ENCODE measurements around the gene PANX2.

The PANX2 gene

DNA sequence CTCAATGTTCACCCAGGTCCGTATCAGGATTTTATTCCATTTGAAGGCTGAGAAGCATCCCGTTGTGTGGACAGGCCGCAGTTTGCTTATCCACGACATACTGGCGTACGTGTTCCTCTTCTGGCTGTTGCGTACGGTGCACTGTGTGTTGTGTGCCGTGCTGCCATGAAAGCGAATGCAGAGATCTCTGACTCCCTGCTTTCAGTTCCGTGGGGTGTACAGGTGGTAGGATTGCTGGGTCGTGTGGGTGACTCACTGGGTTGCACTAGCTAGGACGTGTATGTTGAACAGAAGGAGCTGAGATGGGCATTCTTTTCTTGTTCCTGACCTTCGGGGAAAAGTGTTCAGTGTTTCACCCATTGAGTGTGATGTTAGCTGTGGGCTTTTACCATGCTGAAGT, 40.6 kb downstream of the PANX2 start:
- FAIRE-seq: no peak
- DNase-seq (ENCODE audit: low spot score): no peak

DNA sequence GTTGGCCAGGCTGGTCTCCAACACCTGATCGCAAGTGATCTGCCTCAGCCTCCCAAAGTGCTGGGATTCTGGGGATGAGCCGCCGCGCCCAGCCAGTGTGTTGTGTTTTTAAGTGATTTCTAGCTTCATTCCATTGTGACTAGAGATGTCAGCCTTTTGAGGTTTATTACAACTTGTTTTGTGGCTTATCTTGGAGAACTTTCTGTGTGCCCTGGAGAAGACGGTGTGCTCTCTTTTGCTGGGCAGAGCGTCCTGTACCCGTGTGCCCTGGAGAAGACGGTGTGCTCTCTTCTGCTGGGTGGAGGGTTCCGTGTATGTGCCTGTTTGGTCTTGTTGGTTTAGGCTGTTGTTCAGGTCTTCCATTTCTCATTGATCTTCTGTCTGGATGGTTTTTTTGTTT, 42.7 kb downstream of the PANX2 start:
- DNase-seq (ENCODE audit: low spot score) (no peak), FAIRE-seq (no peak)

DNA sequence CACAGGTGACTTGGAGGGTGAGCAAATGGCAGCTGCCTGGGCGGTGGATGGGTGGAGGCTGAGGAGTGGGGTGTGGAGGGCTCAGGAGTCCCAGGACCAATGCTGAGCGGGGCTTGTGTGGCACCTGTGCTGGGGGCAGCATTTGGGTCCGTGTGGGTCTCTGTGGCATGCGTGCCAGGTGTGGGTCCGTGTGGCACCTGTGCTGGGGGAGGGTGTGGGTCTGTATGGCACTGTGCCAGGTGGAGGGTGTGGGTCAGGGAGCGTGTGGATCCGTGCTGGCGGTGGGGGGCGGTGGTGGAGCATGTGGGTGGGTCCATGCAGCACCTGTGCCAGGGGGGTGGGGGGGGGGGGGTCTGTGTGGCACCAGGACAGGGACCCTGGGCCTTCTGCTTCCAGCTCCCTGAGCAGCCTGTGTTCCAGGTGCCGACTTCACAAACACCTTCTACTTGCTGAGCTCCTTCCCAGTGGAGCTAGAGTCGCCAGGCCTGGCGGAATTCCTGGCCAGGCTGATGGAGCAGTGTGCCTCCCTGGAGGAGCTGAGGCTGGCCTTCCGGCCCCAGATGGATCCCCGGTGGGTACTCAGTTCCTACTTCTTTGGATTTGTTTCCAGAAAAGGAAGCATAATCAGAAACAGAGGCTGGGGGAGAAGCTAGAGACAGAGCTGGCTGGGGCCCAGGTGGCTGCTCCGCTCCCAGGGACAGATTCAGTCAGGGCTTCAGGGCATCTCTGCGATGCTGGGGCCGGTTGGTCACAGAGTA, 44.9 kb downstream of the PANX2 start:
- FAIRE-seq (no peak), DNase-seq (ENCODE audit: low spot score) (no peak)

DNA sequence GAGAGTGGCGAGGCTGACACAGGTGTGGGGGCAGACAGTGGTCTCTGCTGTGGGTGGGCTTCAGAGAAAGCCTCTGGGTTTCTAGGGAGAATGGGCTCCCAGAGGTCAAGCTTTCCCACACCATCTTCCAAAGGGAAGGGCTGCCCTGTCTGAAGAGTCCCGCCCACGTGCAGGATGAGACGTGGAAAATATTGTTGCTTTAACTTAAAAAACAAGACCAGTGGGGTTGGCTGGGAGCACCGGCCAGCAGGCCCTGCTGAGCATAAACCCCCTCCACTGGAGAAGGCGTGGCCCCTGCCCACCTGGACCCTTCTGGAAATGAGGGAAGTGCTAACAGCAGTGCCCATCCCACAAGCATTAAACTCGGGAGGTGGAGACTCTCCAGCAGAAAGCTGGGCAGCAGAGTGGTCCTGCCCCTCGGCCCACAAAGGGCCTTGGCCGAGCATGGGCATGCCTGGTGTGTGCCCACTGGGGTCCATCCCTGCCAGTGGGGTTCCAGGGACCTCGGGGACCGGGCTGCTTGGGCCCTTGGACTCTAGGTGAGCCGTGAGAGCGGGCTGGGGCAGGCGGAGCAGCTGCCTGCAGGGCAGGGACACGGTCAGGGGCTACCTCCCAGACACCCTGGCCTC, 45.6 kb downstream of the PANX2 start:
- FAIRE-seq: no peak
- DNase-seq (ENCODE audit: low spot score): no peak

DNA sequence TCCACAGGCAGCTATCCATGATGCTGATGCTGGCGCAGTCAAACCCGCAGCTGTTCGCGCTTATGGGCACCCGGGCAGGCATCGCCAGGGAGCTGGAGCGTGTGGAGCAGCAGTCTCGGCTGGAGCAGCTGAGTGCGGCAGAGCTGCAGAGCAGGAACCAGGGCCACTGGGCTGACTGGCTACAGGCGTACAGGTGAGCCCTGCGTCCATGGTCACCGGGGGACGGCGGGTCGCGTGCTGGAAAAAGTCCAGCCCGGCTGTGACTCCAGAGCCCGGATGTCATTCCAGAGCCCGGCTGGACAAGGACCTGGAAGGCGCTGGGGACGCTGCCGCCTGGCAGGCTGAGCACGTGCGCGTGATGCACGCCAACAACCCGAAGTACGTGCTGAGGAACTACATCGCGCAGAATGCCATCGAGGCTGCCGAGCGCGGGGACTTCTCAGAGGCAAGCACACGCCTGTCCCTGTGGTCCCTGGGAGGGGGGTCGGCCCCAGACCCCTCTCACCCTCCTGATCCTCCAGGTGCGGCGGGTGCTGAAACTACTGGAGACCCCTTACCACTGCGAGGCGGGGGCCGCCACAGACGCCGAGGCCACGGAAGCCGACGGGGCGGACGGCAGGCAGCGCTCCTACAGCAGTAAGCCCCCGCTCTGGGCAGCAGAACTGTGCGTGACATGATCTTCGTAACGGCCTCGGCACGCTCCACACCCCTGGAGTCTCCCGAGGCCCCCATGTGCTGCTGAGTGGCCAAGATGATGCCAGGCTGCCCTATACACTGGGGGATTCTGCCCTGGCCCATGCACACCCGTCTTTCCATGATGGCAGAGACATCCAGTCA, 46.4 kb downstream of the PANX2 start:
- no peak for FAIRE-seq
- no peak for DNase-seq (ENCODE audit: low spot score)

GRCh38 chr22:50217543-50218152, 47.1 kb downstream of the PANX2 start:
- FAIRE-seq (no peak), DNase-seq (ENCODE audit: low spot score) (no peak)

GRCh38 chr22:50218153-50218995, 47.8 kb downstream of the PANX2 start:
- DNase-seq (ENCODE audit: low spot score): no peak
- FAIRE-seq: no peak

- DNase-seq (ENCODE audit: low spot score): no peak
- no peak for FAIRE-seq
Observed at GRCh38 chr22:50218996-50219727, 48.6 kb downstream of the PANX2 start.

DNA sequence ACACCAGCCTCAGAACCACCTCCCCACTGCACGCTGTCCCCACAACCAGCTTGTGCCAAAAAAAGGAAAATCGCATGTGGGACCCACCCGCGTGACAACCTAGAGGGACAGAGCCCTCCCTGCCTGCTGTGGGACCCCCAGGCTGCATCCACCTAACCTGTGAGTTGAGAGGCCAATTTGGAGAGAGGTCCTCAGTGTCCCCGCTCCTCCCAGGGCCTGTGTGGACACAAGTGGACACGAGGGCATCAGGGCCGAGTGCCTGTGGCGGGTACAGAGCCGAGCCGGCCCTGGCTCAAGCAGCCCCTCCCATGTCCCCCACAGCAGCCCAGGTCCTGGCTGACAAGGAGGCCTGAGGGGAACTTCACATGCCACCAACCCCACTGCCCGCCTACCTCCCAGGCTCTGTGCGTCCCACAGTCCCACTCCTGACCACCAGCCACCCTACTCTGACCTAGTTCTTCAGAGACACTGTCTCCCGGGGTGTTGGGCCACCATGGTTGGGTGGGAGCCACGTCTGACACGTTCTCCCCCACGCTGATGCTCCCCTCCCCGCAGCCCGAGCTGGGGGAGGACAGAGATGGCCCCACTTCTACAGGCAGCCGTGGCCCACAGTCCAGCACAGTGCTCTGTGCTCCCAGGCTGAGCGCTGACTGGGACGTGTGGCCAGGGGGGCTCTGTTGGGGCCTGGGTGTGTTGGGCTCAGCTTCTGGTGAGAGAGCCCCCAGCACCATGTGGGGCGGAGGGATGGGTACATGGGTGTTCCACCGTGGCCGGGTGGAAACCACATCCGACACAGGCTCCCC, 49.5 kb downstream of the PANX2 start:
- FAIRE-seq (no peak), DNase-seq (ENCODE audit: low spot score) (no peak)

GRCh38 chr22:50220603-50221409, 50.3 kb downstream of the PANX2 start:
- DNase-seq (ENCODE audit: low spot score) (no peak), FAIRE-seq (no peak)

DNA sequence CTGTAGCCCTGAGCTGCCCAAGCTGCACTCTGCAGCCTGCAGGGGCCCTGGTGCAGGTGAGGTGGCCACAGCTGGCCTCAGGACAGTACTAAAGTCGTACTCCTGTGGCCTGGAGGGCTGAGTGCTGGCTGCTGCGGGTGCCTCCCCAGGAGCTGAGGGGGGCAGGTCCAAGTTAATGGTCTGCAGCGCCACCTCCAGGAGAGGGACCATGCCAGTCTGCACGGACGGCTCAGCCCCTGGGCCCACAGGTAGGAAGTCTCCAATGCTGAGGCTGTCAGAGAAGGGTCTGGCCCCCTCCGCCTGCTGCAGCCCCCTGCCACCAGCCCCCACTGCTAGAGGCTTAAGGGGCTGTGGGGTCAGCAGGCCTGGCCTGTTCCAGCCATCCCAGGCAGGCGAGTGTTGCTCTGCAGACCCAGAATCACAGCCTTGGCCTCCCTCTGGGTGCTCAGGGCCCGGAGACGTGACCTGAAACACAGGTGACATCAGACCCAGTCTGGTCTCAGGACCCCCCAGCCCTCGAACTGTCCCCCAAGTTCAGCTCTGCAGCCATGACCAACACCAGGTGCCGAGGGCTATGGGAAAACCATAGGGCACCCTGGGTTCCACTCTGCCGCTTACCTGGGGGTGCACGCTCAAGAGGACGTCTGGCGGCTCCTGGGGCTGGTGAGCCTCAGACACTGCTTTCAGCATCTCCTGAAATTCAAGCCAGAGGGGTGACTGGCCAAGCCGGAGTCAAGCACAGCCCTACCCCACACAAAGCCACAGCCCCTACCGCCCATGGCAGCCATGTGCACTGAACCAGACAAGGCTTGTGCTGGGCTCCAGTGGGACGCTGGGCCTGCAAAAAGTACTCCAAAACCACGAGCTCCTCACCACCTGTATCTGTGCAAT, 51.1 kb downstream of the PANX2 start:
- FAIRE-seq (no peak), DNase-seq (ENCODE audit: low spot score) (no peak)

- DNase-seq (ENCODE audit: low spot score) (no peak), FAIRE-seq (no peak)
Observed at GRCh38 chr22:50222508-50222907, 52.0 kb downstream of the PANX2 start.

GRCh38 chr22:50224071-50224470, 53.5 kb downstream of the PANX2 start:
- FAIRE-seq (no peak), DNase-seq (ENCODE audit: low spot score) (no peak)

DNA sequence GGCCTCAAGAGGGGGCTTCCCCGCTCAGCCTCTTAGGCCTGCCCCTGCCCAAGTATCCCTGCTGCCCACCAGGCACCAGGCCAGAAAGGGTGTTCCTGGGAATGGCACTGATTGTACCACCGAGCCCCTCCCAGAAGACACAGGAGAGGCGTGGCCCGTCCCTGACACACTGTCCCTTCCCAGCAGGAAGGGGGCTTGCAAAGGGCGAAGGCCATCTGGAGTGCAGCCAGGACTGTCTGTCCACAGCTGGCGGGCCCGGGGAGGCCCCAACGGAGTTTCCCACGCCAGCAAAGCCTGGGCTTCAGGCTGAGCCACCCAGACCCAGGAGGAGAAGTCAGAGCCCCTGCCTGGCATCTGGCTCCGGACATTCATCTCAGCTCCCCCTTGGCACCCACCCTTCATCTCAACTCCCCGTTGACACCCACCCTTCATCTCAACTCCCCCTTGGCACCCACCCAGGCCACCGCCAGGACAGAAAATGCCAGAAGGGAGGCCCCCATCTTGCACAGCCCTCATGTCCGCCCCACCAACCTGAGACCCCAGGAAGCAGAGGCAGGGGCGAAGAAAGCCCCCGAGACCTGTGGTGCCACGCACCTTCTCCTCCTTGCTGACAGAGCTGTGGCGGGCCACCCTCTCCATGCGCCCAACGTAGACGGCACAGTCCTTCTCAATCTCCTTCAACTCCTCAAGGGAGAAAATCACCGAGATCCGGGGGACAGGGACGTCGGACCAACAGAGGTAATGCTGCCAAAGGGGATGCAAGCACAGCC, 54.9 kb downstream of the PANX2 start:
- no peak for FAIRE-seq

DNA sequence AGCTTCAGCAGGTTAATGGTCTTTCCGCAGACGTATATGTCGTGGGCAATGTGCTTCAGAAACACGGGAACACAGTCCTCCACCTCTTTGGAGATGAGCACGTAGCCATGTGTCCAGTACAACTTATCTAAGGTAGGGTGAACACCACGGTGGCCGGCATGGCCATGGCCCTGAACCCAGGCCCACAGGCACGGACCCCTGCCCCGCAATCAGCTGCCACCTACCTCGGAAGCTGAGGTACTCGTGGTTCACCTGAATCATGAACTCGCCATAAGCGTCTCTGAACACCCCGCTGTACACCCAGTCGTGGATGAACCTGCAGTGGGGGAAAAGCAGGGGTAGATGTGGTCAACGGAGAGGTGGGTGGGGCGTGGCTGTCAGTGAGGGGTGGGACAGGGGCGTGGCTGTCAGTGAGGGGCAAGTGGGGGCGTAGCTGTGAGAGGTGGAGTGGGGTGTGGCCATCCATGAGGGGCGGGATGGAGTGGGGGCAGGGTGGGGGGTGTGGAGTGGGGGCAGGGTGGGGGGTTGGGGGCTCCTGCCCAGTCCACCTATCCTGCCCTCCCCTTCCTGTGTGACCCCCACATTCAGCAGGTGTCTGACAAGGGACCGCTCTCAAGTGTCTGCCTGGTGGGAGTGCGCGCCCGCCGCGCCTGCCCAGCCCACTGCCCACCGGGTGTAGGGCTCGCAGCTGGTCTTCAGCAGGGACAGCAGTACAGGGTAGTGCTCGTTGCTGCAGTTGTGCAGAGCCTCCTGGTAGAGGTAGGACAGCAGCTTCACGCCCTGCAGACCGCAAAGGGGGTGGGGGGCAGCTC, 55.7 kb downstream of the PANX2 start:
- DNase-seq (ENCODE audit: low spot score): no peak
- no peak for FAIRE-seq

More for the DNA sequence above, 54.9 kb downstream of the PANX2 start:
- DNase-seq (ENCODE audit: low spot score): no peak

- DNase-seq (ENCODE audit: low spot score) (no peak), FAIRE-seq (no peak)
Observed at GRCh38 chr22:50226875-50227165, 56.3 kb downstream of the PANX2 start.
